WTC11 (cell line): Measurements from ENCODE around the gene SOX5. TPM values are rescaled to one million over a fixed set of nuclear protein-coding genes. Genes with fewer than 3 reads are reported as not detected.

Source experiments
- ATAC-seq: fragments of 200-7000 bp; cut with Tn5 transposase; 2 replicates; pipeline ENCODE4 v1.10.0; 2021; ENCODE audit warnings: mild to moderate bottlenecking, moderate library complexity
- CTCF ChIA-PET: fragments of 300-600 bp; sonication (Branson Sonifier 250); formaldehyde crosslinking; loops from one replicate; lab custom pipeline; 2021; ENCODE audit warnings: antibody characterized with exemption; lab: Charles Lee
- POLR2A ChIA-PET: fragments of 350-600 bp; sonication (Branson Sonifier 250); formaldehyde crosslinking; loops from one replicate; lab custom pipeline; 2021; ENCODE audit warnings: antibody characterized with exemption; lab: Charles Lee
- DNase-seq: peaks from one replicate; pipeline ENCODE4 v3.0.0; 2021; ENCODE audit warnings: low spot score
- H3K27ac Mint-ChIP-seq: 2 replicates; pipeline ENCODE4 v1.8.0; 2021; ENCODE audit warnings: mixed read lengths
- H3K27me3 Mint-ChIP-seq: 2 replicates; pipeline ENCODE4 v1.8.0; 2021; ENCODE audit warnings: low read depth, mild to moderate bottlenecking, moderate library complexity, mixed read lengths
- H3K36me3 Mint-ChIP-seq: 2 replicates; pipeline ENCODE4 v1.8.0; 2021; ENCODE audit warnings: mixed read lengths
- H3K4me1 Mint-ChIP-seq: 2 replicates; pipeline ENCODE4 v1.8.0; 2022; ENCODE audit warnings: mixed read lengths
- H3K4me3 Mint-ChIP-seq: 2 replicates; pipeline ENCODE4 v1.8.0; 2021; ENCODE audit warnings: mild to moderate bottlenecking, moderate library complexity, mixed read lengths
- H3K9me3 Mint-ChIP-seq: 2 replicates; pipeline ENCODE4 v1.8.0; 2021; ENCODE audit warnings: mixed read lengths
- CREB1 ChIP-seq: sonication (generic); formaldehyde crosslinking; IDR thresholded peaks from 2 replicates; pipeline ENCODE4 v1.8.0; 2023; ENCODE audit warnings: mild to moderate bottlenecking, missing genetic modification reagents
- CREM ChIP-seq: sonication (generic); formaldehyde crosslinking; IDR thresholded peaks from 2 replicates; pipeline ENCODE4 v1.8.1; 2022; ENCODE audit warnings: mild to moderate bottlenecking, missing genetic modification reagents, moderate library complexity
- FOXJ3 ChIP-seq: sonication (generic); formaldehyde crosslinking; IDR thresholded peaks from 2 replicates; pipeline ENCODE4 v1.9.0; 2021; ENCODE audit warnings: missing genetic modification reagents, mild to moderate bottlenecking, borderline replicate concordance
- FOXP1 ChIP-seq: sonication (generic); formaldehyde crosslinking; IDR thresholded peaks from 2 replicates; pipeline ENCODE4 v1.8.0; 2022; ENCODE audit warnings: missing genetic modification reagents, mild to moderate bottlenecking, moderate library complexity, borderline replicate concordance
- HMGA2 ChIP-seq: fragments of 250-450 bp; sonication (Bioruptor Pico); IDR thresholded peaks from 2 replicates; pipeline ENCODE4 v1.4.0; 2021; ENCODE audit warnings: mild to moderate bottlenecking, moderate library complexity
- IRF2 ChIP-seq: sonication (generic); formaldehyde crosslinking; IDR thresholded peaks from 2 replicates; pipeline ENCODE4 v1.8.0; 2022; ENCODE audit warnings: low read depth, missing genetic modification reagents, borderline replicate concordance
- NR1H2 ChIP-seq: sonication (generic); formaldehyde crosslinking; IDR thresholded peaks from 2 replicates; pipeline ENCODE4 v1.9.0; 2021; ENCODE audit warnings: mild to moderate bottlenecking, moderate library complexity, missing genetic modification reagents
- PRRX2 ChIP-seq: fragments of 250-450 bp; sonication (Bioruptor Pico); IDR thresholded peaks from 2 replicates; pipeline ENCODE4 v1.8.0; 2021; ENCODE audit warnings: mild to moderate bottlenecking
- SMAD3 ChIP-seq: sonication (generic); formaldehyde crosslinking; IDR thresholded peaks from 2 replicates; pipeline ENCODE4 v1.8.0; 2022; ENCODE audit warnings: missing genetic modification reagents, mild to moderate bottlenecking, borderline replicate concordance
- TCF7 ChIP-seq: sonication (generic); formaldehyde crosslinking; IDR thresholded peaks from 2 replicates; pipeline ENCODE4 v1.8.0; 2022; ENCODE audit warnings: mild to moderate bottlenecking, low read depth, missing genetic modification reagents, moderate library complexity
- TEAD1 ChIP-seq: sonication (generic); formaldehyde crosslinking; IDR thresholded peaks from 2 replicates; pipeline ENCODE4 v1.8.0; 2022; ENCODE audit warnings: mild to moderate bottlenecking, missing genetic modification reagents
- ZBTB21 ChIP-seq: sonication (generic); formaldehyde crosslinking; IDR thresholded peaks from 2 replicates; pipeline ENCODE4 v1.8.1; 2023; ENCODE audit warnings: mild to moderate bottlenecking, missing genetic modification reagents, borderline replicate concordance
- ZNF121 ChIP-seq: sonication (generic); formaldehyde crosslinking; IDR thresholded peaks from 2 replicates; pipeline ENCODE4 v1.8.0; 2023; ENCODE audit warnings: missing genetic modification reagents
- ZNF138 ChIP-seq: sonication (generic); formaldehyde crosslinking; conservative IDR thresholded peaks from 2 replicates; pipeline ENCODE4 v1.8.1; 2022; ENCODE audit warnings: mild to moderate bottlenecking, moderate library complexity, missing genetic modification reagents
- ZNF219 ChIP-seq: sonication (generic); formaldehyde crosslinking; IDR thresholded peaks from 2 replicates; pipeline ENCODE4 v1.8.0; 2023; ENCODE audit warnings: missing genetic modification reagents, mild to moderate bottlenecking, borderline replicate concordance
- total RNA-seq: library from RNA; stranded (reverse); gene quantifications from 3 replicates; pipeline ENCODE4 v1.2.3, GENCODE V29; 2021
- TF ChIP-seq, protein P1 (sequence below): sonication (generic); formaldehyde crosslinking; IDR thresholded peaks from 2 replicates; pipeline ENCODE4 v1.8.0; 2022; ENCODE audit warnings: mild to moderate bottlenecking, missing genetic modification reagents
- TF ChIP-seq, protein P2 (sequence below): sonication (generic); formaldehyde crosslinking; IDR thresholded peaks from 2 replicates; pipeline ENCODE4 v1.8.0; 2022; ENCODE audit warnings: mild to moderate bottlenecking, missing genetic modification reagents
- TF ChIP-seq, protein P3 (sequence below): fragments of 250-450 bp; sonication (Bioruptor Pico); IDR thresholded peaks from 2 replicates; pipeline ENCODE4 v1.9.0; 2021; ENCODE audit warnings: mild to moderate bottlenecking
- TF ChIP-seq, protein P4 (sequence below): fragments of 250-450 bp; sonication (Bioruptor Pico); IDR thresholded peaks from 2 replicates; pipeline ENCODE4 v1.9.0; 2021; ENCODE audit warnings: mild to moderate bottlenecking, borderline replicate concordance
- TF ChIP-seq, protein P5 (sequence below): sonication (generic); formaldehyde crosslinking; IDR thresholded peaks from 2 replicates; pipeline ENCODE4 v1.8.1; 2023; ENCODE audit warnings: mild to moderate bottlenecking, missing genetic modification reagents
- TF ChIP-seq, protein P6 (sequence below): sonication (generic); formaldehyde crosslinking; IDR thresholded peaks from 2 replicates; pipeline ENCODE4 v1.8.1; 2022; ENCODE audit warnings: low read depth, missing genetic modification reagents, borderline replicate concordance
- TF ChIP-seq, protein P7 (sequence below): sonication (generic); formaldehyde crosslinking; IDR thresholded peaks from 2 replicates; pipeline ENCODE4 v1.8.1; 2023; ENCODE audit warnings: mild to moderate bottlenecking, missing genetic modification reagents
- TF ChIP-seq, protein P8 (sequence below): fragments of 200-600 bp; IDR thresholded peaks from 2 replicates; pipeline ENCODE4 v1.8.0; 2022; ENCODE audit warnings: antibody characterized with exemption

SOX5 gene
- total RNA-seq, 1 experiment from 2014 or later, result 2.3 TPM

DNA sequence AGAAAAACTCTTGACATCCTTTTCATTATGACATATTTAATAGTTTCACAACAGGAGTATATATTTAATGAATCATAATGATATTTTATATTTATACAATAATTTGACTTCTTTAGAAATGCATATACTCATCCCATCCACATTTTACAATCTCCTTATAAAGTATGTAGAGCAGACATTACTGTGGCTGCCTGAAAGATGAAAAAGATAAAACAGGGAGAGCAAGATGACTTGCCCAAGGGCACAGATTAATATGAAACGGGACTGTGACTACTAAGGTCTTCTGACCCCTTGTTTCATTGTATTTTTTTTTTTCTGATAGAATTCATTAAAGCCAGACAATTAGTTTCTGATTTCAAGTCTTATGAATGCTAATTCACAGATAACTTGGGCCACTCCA, 293.6 kb downstream of the SOX5 start:
- Mint-ChIP-seq H3K27ac (no peak overlapping the region), H3K9me3 (no peaks in the 10 kb centered on the region), H3K36me3 (no peaks in the 10 kb centered on the region), H3K27me3 (no peaks in the 10 kb centered on the region), H3K4me1 (no peaks in the 10 kb centered on the region), H3K4me3 (no peak overlapping the region)
- ChIA-PET POLR2A (no interaction called here), CTCF (no interaction called here)
- TF ChIP-seq ZBTB21 (CRISPR knock-in tag) (no peak), CREB1 (CRISPR knock-in tag) (no peak), TCF7 (CRISPR knock-in tag) (no peak), NR1H2 (CRISPR knock-in tag) (no peak), ZNF121 (no peak)
- TF ChIP-seq, protein P1, sequence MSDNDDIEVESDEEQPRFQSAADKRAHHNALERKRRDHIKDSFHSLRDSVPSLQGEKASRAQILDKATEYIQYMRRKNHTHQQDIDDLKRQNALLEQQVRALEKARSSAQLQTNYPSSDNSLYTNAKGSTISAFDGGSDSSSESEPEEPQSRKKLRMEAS (CRISPR knock-in tag), result no peak
- TF ChIP-seq, protein P2, sequence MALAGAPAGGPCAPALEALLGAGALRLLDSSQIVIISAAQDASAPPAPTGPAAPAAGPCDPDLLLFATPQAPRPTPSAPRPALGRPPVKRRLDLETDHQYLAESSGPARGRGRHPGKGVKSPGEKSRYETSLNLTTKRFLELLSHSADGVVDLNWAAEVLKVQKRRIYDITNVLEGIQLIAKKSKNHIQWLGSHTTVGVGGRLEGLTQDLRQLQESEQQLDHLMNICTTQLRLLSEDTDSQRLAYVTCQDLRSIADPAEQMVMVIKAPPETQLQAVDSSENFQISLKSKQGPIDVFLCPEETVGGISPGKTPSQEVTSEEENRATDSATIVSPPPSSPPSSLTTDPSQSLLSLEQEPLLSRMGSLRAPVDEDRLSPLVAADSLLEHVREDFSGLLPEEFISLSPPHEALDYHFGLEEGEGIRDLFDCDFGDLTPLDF (CRISPR knock-in tag), result no peak
- TF ChIP-seq, protein P3, sequence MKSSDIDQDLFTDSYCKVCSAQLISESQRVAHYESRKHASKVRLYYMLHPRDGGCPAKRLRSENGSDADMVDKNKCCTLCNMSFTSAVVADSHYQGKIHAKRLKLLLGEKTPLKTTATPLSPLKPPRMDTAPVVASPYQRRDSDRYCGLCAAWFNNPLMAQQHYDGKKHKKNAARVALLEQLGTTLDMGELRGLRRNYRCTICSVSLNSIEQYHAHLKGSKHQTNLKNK (CRISPR knock-in tag), result no peak
- ATAC-seq (no peak), DNase-seq (no peak)

DNA sequence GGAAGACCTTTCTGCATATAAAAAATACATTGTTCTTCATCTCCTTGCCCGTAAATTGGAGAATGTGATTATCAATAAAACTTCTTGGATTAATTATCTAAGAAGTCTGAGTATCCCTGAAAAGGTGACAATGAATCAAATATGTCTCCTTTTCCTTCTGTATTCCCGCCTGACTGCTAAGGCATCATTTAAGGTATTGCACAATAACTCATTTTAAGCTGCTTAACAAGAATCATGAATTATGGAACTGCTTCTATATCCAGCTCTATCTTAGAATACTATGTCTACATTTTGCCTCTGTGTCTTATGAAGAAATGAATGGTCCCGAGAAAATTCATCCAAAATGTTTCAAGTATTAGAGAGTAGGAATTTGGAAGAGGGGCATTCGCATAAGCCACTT, 294.4 kb downstream of the SOX5 start:
- Mint-ChIP-seq H3K9me3 (no peaks in the 10 kb centered on the region), H3K36me3 (no peaks in the 10 kb centered on the region), H3K4me3 (no peak overlapping the region), H3K4me1 (no peaks in the 10 kb centered on the region), H3K27ac (no peak overlapping the region), H3K27me3 (no peaks in the 10 kb centered on the region)
- DNase-seq, result no peak
- CTCF ChIA-PET, result no interaction called here
- ATAC-seq, result no peak
- POLR2A ChIA-PET, result no interaction called here
- TF ChIP-seq ZBTB21 (CRISPR knock-in tag) (no peak), HMGA2 (CRISPR knock-in tag) (no peak), TEAD1 (CRISPR knock-in tag) (no peak), IRF2 (CRISPR knock-in tag) (no peak), ZNF219 (CRISPR knock-in tag) (no peak), PRRX2 (CRISPR knock-in tag) (no peak), CREM (CRISPR knock-in tag) (no peak), ZNF138 (CRISPR knock-in tag) (no peak), SMAD3 (CRISPR knock-in tag) (no peak), CREB1 (CRISPR knock-in tag) (no peak), FOXP1 (no peak), FOXJ3 (CRISPR knock-in tag) (no peak)
- TF ChIP-seq, protein P4, sequence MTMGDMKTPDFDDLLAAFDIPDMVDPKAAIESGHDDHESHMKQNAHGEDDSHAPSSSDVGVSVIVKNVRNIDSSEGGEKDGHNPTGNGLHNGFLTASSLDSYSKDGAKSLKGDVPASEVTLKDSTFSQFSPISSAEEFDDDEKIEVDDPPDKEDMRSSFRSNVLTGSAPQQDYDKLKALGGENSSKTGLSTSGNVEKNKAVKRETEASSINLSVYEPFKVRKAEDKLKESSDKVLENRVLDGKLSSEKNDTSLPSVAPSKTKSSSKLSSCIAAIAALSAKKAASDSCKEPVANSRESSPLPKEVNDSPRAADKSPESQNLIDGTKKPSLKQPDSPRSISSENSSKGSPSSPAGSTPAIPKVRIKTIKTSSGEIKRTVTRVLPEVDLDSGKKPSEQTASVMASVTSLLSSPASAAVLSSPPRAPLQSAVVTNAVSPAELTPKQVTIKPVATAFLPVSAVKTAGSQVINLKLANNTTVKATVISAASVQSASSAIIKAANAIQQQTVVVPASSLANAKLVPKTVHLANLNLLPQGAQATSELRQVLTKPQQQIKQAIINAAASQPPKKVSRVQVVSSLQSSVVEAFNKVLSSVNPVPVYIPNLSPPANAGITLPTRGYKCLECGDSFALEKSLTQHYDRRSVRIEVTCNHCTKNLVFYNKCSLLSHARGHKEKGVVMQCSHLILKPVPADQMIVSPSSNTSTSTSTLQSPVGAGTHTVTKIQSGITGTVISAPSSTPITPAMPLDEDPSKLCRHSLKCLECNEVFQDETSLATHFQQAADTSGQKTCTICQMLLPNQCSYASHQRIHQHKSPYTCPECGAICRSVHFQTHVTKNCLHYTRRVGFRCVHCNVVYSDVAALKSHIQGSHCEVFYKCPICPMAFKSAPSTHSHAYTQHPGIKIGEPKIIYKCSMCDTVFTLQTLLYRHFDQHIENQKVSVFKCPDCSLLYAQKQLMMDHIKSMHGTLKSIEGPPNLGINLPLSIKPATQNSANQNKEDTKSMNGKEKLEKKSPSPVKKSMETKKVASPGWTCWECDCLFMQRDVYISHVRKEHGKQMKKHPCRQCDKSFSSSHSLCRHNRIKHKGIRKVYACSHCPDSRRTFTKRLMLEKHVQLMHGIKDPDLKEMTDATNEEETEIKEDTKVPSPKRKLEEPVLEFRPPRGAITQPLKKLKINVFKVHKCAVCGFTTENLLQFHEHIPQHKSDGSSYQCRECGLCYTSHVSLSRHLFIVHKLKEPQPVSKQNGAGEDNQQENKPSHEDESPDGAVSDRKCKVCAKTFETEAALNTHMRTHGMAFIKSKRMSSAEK, result no peak
- TF ChIP-seq, protein P1 (CRISPR knock-in tag), result no peak
- TF ChIP-seq, protein P5, sequence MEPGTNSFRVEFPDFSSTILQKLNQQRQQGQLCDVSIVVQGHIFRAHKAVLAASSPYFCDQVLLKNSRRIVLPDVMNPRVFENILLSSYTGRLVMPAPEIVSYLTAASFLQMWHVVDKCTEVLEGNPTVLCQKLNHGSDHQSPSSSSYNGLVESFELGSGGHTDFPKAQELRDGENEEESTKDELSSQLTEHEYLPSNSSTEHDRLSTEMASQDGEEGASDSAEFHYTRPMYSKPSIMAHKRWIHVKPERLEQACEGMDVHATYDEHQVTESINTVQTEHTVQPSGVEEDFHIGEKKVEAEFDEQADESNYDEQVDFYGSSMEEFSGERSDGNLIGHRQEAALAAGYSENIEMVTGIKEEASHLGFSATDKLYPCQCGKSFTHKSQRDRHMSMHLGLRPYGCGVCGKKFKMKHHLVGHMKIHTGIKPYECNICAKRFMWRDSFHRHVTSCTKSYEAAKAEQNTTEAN (CRISPR knock-in tag), result no peak
- TF ChIP-seq, protein P6, sequence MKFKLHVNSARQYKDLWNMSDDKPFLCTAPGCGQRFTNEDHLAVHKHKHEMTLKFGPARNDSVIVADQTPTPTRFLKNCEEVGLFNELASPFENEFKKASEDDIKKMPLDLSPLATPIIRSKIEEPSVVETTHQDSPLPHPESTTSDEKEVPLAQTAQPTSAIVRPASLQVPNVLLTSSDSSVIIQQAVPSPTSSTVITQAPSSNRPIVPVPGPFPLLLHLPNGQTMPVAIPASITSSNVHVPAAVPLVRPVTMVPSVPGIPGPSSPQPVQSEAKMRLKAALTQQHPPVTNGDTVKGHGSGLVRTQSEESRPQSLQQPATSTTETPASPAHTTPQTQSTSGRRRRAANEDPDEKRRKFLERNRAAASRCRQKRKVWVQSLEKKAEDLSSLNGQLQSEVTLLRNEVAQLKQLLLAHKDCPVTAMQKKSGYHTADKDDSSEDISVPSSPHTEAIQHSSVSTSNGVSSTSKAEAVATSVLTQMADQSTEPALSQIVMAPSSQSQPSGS (CRISPR knock-in tag), result no peak
- TF ChIP-seq, protein P7, sequence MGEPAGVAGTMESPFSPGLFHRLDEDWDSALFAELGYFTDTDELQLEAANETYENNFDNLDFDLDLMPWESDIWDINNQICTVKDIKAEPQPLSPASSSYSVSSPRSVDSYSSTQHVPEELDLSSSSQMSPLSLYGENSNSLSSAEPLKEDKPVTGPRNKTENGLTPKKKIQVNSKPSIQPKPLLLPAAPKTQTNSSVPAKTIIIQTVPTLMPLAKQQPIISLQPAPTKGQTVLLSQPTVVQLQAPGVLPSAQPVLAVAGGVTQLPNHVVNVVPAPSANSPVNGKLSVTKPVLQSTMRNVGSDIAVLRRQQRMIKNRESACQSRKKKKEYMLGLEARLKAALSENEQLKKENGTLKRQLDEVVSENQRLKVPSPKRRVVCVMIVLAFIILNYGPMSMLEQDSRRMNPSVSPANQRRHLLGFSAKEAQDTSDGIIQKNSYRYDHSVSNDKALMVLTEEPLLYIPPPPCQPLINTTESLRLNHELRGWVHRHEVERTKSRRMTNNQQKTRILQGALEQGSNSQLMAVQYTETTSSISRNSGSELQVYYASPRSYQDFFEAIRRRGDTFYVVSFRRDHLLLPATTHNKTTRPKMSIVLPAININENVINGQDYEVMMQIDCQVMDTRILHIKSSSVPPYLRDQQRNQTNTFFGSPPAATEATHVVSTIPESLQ, result no peak
- TF ChIP-seq, protein P8, sequence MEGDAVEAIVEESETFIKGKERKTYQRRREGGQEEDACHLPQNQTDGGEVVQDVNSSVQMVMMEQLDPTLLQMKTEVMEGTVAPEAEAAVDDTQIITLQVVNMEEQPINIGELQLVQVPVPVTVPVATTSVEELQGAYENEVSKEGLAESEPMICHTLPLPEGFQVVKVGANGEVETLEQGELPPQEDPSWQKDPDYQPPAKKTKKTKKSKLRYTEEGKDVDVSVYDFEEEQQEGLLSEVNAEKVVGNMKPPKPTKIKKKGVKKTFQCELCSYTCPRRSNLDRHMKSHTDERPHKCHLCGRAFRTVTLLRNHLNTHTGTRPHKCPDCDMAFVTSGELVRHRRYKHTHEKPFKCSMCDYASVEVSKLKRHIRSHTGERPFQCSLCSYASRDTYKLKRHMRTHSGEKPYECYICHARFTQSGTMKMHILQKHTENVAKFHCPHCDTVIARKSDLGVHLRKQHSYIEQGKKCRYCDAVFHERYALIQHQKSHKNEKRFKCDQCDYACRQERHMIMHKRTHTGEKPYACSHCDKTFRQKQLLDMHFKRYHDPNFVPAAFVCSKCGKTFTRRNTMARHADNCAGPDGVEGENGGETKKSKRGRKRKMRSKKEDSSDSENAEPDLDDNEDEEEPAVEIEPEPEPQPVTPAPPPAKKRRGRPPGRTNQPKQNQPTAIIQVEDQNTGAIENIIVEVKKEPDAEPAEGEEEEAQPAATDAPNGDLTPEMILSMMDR, result no peak
